GM19468 (cell line): Measurements from ENCODE around the gene VAMP2.

Source experiments
- ATAC-seq: cut with Tn5 transposase; IDR thresholded peaks from one replicate; pipeline ENCODE4 v1.9.1; 2021; ENCODE audit warnings: mild to moderate bottlenecking, moderate library complexity, moderate number of reproducible peaks; ENCODE audit not compliant: unreplicated experiment; ENCODE audit errors: extremely low read depth

VAMP2 gene, protein sequence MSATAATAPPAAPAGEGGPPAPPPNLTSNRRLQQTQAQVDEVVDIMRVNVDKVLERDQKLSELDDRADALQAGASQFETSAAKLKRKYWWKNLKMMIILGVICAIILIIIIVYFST

GRCh38 chr17:8162233-8162996 is at the start of gene VAMP2:
VAMP2 (minus strand) TSS chr17:8162948; CDS start chr17:8162879, 69 bp downstream.
- ATAC-seq: no peak

- ATAC-seq: no peak
Observed at GRCh38 chr17:8210761-8211458, 48.2 kb upstream of the VAMP2 start.

GRCh38 chr17:8209907-8210760 is 47.4 kb upstream of the VAMP2 start, which contains the start of gene AURKB:
AURKB (minus strand) TSS chr17:8210575; CDS start chr17:8210224, 351 bp downstream.
- ATAC-seq: peak; percentile 75

GRCh38 chr17:8206536-8206935 is 43.8 kb upstream of the VAMP2 start:
- ATAC-seq: no peak

GRCh38 chr17:8204761-8205555 is 42.2 kb upstream of the VAMP2 start:
- no peak for ATAC-seq

DNA sequence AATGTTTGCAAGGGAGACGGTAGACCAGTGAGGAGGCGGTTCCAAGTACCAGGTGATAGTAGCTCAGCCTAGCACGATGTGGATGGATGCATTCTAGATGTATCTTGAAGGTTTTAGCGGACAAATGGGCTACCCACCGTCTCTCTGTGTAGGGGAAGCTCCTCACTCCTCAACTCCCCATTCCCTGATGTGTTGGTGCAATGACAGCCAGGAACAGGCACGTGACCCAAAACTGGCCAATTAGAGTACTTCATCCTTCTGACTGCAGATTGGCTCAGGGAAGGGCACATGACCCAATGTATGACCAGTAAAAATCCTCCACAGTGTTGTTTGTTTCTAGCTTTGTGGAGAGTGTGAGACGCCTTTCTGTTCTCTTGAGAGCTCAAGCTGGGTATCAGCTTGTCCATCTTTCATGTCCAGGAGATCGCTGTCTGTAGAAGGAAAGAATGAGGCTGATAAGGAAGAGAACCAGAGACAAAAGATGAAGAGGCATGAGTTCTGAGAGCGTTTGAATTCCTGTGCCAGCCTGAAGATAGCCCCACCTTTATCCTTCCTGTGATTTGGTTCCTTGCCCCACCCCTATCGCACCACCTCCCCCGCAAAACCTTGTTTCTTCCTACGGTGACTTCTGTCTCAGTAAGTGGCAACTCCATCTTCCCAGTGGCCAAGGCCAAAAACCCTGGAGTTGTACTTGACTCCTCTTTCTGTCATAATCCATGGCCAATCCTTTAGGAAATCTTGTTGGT is 29.5 kb upstream of the VAMP2 start:
- ATAC-seq: peak; percentile 19

DNA sequence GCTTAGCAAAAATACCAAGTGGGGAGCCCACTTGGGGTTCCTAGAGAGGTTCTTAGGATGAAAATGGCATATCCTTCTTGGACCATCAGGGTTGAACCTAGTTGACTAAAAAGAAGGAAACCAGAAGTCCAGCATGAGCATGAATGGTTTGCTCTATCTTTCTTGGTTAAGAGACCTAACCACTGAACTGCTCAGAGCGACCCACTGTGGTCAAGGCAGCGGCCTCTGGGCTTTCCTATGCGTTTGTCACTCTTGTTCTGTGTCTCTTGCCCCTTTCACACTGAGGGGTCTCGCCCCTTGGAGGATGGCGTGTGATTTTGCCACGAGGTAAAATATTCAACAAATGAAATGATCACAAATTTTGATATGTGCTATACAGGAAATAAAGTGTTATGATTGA is 27.8 kb upstream of the VAMP2 start:
- ATAC-seq: no peak

DNA sequence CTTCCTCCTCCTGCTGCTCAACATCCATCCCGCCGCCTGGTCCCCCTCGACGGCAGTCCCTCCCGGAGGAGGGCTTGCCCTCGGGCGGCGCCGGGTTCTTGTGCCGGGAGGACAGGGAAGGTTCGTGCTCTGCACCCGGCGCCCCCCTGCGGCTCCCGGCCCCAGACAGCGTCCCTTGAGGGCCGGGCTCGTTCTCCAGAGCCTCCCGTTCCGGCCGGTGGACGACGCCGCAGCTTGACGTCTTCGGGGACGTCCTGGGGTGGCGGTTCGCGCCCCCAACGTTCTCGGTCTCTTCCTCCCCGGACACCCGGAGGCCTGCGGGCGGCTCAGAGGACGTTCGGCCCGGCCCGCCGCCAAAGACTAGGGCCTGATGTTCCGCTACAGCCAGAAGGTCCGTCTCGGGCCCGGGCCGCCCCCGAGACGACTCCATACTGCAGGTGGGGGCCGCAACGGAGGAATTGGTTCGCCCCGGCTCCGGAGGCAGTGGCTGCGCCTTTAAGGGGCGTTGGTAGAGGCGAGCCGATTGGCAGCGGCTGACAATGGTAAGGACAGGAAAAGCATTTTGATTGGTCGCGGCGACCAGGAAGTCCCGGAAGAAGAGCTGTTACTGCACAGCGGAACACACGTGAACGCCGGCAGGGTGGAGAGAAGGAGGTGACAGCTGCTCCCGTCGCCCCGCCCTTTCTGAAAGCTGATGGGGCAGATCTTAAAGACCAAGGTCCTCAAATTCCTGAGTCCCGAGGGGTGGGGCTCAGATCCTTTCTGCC is 27.1 kb upstream of the VAMP2 start, which contains the start of gene BORCS6:
TSS of gene BORCS6 (minus strand) at position 470 of the 767 bp plus-strand sequence. CDS start at position 430, 40 bp downstream.
- ATAC-seq: peak; percentile 31

- ATAC-seq: no peak
Observed at GRCh38 chr17:8189041-8189710, 26.4 kb upstream of the VAMP2 start.

DNA sequence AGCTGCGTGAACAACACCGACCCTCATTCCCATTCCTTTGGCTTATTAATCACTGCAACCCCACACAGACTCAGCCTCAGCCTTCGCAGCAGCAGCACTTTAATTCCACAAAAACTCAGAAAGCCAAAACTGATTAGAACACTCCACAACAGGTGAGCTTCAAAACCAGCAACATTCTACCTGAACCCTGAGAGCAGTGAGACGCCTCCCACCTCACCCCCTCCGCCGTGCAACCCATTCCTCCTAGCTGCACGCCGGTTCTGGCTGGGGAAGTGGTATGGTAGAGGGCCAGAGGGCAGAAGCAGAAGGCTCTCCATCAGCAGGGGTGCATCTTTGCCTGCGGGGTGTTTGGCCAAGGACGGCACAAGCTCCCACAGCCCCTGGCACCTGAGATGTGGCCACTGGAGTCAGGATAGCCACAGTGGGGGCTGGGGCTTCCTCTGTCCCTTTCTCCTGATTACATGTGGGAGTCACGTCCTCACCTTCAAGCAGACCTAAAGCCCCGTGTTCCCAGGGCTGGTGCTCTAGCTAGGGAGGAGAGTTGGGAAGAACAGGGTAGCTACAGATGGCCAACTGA is 25.6 kb upstream of the VAMP2 start:
- no peak for ATAC-seq

DNA sequence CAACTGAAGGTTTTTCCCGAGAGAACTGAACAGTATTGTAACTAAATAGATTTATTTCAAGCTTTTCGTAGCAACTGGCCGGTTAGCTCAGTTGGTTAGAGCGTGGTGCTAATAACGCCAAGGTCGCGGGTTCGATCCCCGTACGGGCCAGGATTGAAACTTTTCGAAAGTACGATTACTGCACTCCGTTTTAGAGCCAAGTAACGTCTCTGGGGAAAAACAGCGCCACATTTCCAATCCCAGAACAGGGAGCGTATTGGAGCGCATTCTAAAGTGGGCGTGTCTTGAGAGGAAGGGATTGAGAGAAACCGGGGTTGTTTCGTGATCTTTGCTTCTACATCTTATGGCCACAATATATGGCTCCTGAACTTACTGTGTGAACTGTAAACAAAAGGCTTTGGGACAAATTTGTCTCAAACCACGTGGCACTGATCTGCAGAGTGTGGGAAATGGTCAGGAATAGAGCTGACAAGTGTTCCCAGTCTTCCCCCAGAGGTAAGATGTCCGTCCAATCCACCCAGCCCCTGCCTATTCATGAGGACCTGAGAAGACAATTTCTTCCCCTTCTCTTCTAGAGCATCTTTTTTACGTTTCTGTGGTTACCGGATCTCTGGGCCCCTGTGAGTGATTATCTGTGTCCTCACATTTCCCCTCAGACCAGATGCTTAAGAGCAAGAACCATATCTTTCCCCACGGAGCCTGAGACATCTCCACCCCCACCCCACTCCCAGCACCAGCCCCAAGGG is 24.9 kb upstream of the VAMP2 start:
- ATAC-seq: no peak

DNA sequence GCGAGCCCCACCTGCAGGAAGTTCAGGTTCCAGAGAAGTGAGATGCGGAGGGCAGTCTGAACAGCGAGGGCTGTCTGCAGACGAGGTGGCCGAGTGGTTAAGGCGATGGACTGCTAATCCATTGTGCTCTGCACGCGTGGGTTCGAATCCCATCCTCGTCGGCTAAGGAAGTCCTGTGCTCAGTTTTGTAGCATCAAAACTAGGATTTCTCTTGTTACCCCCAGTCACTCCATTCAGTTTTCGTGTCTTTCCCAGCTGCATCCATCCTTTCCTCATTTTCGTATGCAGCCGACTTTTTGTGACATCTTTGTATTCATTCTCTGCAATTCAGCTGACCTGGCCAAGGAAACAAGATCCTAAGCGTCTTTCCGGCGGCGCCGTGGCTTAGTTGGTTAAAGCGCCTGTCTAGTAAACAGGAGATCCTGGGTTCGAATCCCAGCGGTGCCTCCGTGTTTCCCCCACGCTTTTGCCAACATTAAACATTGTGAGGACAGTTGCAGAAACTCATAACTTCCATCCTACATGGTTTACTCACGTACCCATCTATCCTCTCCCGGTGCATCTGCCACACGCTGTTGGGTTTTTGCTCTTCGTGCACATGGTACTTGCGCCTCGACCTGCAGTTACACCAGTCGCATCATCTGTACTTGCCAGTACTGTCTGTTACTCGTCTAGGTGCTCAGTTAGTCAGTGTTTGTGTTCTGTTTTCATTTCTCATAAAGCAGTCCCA is 24.2 kb upstream of the VAMP2 start:
- ATAC-seq: no peak

GRCh38 chr17:8186446-8186786 is 23.7 kb upstream of the VAMP2 start:
- no peak for ATAC-seq

DNA sequence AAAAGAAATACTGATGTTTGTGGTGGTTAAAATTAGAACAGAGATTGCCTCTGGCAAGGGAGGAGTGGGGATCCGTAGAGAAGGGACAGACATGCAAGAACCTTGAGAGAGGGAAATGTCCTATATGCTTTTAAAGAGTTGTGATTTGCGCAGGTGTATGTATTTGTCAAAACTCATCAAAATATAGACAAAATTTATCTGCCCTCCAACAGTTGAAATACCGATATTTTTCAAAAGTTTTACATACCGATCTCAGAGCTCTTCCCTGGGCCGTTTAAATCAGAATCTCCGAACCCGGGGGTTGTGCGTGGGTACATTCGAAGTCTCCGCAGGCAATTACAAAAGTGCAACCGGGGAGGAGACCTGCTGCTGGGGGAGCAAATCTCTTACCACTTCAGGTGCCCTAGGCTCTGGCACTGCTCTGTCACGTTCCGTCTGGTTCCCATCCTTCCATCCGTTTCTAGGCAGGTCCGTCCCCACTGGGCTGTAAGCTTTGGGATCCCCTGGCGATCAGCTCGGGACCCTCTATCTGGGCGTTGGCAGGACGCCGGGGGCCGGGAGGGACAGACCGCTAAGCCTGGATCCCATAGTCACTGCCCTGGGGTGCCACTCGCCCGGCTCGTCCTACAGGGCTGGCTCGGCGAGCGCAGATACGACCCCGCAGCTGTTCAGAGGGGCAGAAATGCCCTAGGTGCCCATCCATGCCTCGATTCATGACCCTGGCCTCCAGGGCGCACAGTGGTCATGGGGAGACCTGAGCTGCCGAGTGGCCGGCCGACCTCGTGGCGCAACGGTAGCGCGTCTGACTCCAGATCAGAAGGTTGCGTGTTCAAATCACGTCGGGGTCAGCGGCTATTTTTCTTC is 23.1 kb upstream of the VAMP2 start:
- ATAC-seq: no peak
